HepG2 (cell line): ENCODE results near the gene KANK3. TPM values are rescaled to one million over a fixed set of nuclear protein-coding genes. Genes with fewer than 3 reads are reported as not detected.

Experiments
- CAMTA2 ChIP-seq: sonication (generic); formaldehyde crosslinking; IDR thresholded peaks from 2 replicates; pipeline ENCODE4 v1.4.0; 2020; ENCODE audit warnings: mild to moderate bottlenecking, missing genetic modification reagents, borderline replicate concordance
- HDAC1 ChIP-seq: sonication (generic); formaldehyde crosslinking; IDR thresholded peaks from 2 replicates; pipeline ENCODE4 v1.5.1; 2020; ENCODE audit warnings: mild to moderate bottlenecking, missing genetic modification reagents
- HIVEP1 ChIP-seq: sonication (generic); formaldehyde crosslinking; IDR thresholded peaks from 2 replicates; pipeline ENCODE4 v1.4.0; 2020; ENCODE audit warnings: mild to moderate bottlenecking, missing genetic modification reagents
- POGZ ChIP-seq: sonication (generic); formaldehyde crosslinking; IDR thresholded peaks from 2 replicates; pipeline ENCODE4 v1.4.0; 2020; ENCODE audit warnings: mild to moderate bottlenecking, missing genetic modification reagents
- ZFX ChIP-seq: sonication (generic); formaldehyde crosslinking; IDR thresholded peaks from 2 replicates; pipeline ENCODE4 v1.4.0; 2020; ENCODE audit warnings: mild to moderate bottlenecking, low read depth, missing genetic modification reagents, moderate library complexity
- ZFY ChIP-seq: sonication (generic); formaldehyde crosslinking; IDR thresholded peaks from 2 replicates; pipeline ENCODE4 v1.4.0; 2020; ENCODE audit warnings: missing genetic modification reagents
- polyA plus RNA-seq, 8 experiments: library from polyadenylated mRNA; depleted of rRNA in 3 of 8; stranded (reverse) in 7 of 8; unstranded in 1 of 8; fragments of >200 nt; fragmentation: Illumina TruSeq in 4 of 8; extraction: Trizol in 4 of 8; gene quantifications; 2 replicates each; pipeline versions ENCODE4 v1.2.1 to v1.2.3, GENCODE V29; 2011 to 2016; ENCODE audit warnings: low read depth in 4 of 8, missing spikeins in 1 of 8, mixed read lengths in 1 of 8; ENCODE audit not compliant: insufficient read depth in 1 of 8
- total RNA-seq, 5 experiments: library from RNA; depleted of rRNA; stranded (reverse); fragments of >200 nt; fragmentation: Illumina TruSeq; extraction: Trizol; gene quantifications; 2 replicates each; pipeline ENCODE4 v1.2.3, GENCODE V29; 2016; ENCODE audit warnings: low read depth in 1 of 5
- TF ChIP-seq, protein P1 (sequence below): sonication (generic); formaldehyde crosslinking; IDR thresholded peaks from 2 replicates; pipeline ENCODE4 v1.5.1; 2020; ENCODE audit warnings: mild to moderate bottlenecking, missing genetic modification reagents, moderate library complexity
- TF ChIP-seq, protein P2 (sequence below): sonication (generic); formaldehyde crosslinking; IDR thresholded peaks from 2 replicates; pipeline ENCODE4 v1.5.0; 2020; ENCODE audit warnings: mild to moderate bottlenecking, missing genetic modification reagents

Gene KANK3
- total and polyA plus RNA-seq, 2 of the 13 experiments (the other 11 are each of a cell fraction or from before 2014, with no cell fraction given) = 0.15 to 0.20 TPM

DNA sequence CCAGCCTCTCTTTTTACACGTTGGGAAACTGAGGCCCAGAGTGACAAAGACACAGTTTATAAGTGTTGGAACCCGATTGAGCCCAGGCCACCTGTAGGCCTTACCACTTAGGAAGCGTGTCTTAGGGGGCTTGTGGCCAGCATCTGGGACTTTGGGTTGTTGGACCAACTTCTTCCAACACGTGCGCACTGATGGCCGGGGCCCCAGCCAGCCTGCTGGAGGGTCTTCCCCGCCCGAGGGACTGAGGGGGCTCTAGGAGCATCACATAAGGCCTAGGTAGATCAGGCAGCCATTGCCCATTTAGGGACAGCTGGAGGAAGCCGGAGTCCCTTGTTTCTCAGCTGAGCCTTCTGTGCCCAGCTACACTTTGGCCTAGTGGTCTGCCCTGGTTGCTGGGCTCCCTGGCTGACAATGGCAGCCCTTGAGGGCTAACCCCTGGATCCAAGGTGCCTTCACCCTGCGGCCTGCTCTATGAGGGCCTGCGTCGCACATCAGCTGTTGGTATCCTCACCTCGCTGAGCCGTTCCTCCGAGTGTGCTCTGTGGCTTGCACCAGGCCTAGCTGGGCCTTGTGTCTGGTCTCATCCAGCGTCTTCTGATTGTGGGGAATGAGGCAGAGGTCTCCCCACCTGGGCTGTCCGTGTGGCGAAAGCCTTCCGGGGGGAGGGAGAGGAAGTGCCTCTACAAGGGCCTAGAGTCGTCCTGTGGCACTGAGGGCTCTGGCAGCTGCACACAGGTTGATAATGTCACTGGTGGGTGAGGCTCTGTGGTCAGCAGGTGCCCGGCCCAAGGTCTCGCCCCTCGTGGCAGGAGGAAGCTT lies 48.3 kb upstream of the KANK3 start (continued):
- 0 out of 2 replicates have a peak, but pooled peaks have one; percentile 31 for TF ChIP-seq POGZ (CRISPR knock-in tag)
- TF ChIP-seq HDAC1 (CRISPR knock-in tag) = 0 out of 2 replicates have a peak, but pooled peaks have one; percentile 17
- TF ChIP-seq ZFX (CRISPR knock-in tag) = peak; percentile 62; the same call in 1 of the 2 replicates
- peak; percentile 42; the same call in 1 of the 2 replicates for TF ChIP-seq ZFY
- TF ChIP-seq HIVEP1 (CRISPR knock-in tag) = peak; percentile 48; the same call in 1 of the 2 replicates
- TF ChIP-seq CAMTA2 (CRISPR knock-in tag) = 0 out of 2 replicates have a peak, but pooled peaks have one; percentile 73
- TF ChIP-seq, protein P1, sequence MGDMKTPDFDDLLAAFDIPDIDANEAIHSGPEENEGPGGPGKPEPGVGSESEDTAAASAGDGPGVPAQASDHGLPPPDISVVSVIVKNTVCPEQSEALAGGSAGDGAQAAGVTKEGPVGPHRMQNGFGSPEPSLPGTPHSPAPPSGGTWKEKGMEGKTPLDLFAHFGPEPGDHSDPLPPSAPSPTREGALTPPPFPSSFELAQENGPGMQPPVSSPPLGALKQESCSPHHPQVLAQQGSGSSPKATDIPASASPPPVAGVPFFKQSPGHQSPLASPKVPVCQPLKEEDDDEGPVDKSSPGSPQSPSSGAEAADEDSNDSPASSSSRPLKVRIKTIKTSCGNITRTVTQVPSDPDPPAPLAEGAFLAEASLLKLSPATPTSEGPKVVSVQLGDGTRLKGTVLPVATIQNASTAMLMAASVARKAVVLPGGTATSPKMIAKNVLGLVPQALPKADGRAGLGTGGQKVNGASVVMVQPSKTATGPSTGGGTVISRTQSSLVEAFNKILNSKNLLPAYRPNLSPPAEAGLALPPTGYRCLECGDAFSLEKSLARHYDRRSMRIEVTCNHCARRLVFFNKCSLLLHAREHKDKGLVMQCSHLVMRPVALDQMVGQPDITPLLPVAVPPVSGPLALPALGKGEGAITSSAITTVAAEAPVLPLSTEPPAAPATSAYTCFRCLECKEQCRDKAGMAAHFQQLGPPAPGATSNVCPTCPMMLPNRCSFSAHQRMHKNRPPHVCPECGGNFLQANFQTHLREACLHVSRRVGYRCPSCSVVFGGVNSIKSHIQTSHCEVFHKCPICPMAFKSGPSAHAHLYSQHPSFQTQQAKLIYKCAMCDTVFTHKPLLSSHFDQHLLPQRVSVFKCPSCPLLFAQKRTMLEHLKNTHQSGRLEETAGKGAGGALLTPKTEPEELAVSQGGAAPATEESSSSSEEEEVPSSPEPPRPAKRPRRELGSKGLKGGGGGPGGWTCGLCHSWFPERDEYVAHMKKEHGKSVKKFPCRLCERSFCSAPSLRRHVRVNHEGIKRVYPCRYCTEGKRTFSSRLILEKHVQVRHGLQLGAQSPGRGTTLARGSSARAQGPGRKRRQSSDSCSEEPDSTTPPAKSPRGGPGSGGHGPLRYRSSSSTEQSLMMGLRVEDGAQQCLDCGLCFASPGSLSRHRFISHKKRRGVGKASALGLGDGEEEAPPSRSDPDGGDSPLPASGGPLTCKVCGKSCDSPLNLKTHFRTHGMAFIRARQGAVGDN (CRISPR knock-in tag) = peak; percentile 76
- TF ChIP-seq, protein P2, sequence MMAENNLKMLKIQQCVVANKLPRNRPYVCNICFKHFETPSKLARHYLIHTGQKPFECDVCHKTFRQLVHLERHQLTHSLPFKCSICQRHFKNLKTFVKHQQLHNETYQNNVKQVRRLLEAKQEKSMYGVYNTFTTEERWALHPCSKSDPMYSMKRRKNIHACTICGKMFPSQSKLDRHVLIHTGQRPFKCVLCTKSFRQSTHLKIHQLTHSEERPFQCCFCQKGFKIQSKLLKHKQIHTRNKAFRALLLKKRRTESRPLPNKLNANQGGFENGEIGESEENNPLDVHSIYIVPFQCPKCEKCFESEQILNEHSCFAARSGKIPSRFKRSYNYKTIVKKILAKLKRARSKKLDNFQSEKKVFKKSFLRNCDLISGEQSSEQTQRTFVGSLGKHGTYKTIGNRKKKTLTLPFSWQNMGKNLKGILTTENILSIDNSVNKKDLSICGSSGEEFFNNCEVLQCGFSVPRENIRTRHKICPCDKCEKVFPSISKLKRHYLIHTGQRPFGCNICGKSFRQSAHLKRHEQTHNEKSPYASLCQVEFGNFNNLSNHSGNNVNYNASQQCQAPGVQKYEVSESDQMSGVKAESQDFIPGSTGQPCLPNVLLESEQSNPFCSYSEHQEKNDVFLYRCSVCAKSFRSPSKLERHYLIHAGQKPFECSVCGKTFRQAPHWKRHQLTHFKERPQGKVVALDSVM (CRISPR knock-in tag) = 0 out of 2 replicates have a peak, but pooled peaks have one; percentile 17
